HepG2 (cell line): ENCODE data around the gene CNTD1. TPM values are rescaled to one million over a fixed set of nuclear protein-coding genes. Genes with fewer than 3 reads are reported as not detected.

Experiments
- AFF4 ChIP-seq: sonication (generic); formaldehyde crosslinking; IDR thresholded peaks from 2 replicates; pipeline ENCODE4 v1.4.0; 2020; ENCODE audit warnings: missing genetic modification reagents
- ATAD3A ChIP-seq: sonication (generic); formaldehyde crosslinking; IDR thresholded peaks from 2 replicates; pipeline ENCODE4 v1.4.0; 2020; ENCODE audit warnings: missing genetic modification reagents
- ATM ChIP-seq: fragments of 450-650 bp; IDR thresholded peaks from 2 replicates; pipeline ENCODE4 v1.7.1; 2017; ENCODE audit warnings: mild to moderate bottlenecking, borderline replicate concordance
- CEBPB ChIP-seq: IDR thresholded peaks from 2 replicates; pipeline ENCODE4 v1.6.1; 2011; ENCODE audit warnings: low read depth, low read length, improper control_type of control experiment, borderline replicate concordance
- CREBL2 ChIP-seq: sonication (generic); formaldehyde crosslinking; IDR thresholded peaks from 2 replicates; pipeline ENCODE4 v1.8.1; 2023; ENCODE audit warnings: missing genetic modification reagents, mild to moderate bottlenecking, borderline replicate concordance
- CSRNP2 ChIP-seq: sonication (generic); formaldehyde crosslinking; conservative IDR thresholded peaks from 2 replicates; pipeline ENCODE4 v1.8.0; 2022; ENCODE audit warnings: low read depth, missing genetic modification reagents
- ELF1 ChIP-seq: sonication (generic); formaldehyde crosslinking; IDR thresholded peaks from 2 replicates; pipeline ENCODE4 v1.4.0; 2020; ENCODE audit warnings: missing genetic modification reagents
- GTF2F1 ChIP-seq: fragments of 150-350 bp; IDR thresholded peaks from 2 replicates; pipeline ENCODE4 v1.6.1; 2014; ENCODE audit warnings: low read length
- HNRNPK ChIP-seq: fragments of 200-400 bp; formaldehyde crosslinking; IDR thresholded peaks from 2 replicates; pipeline ENCODE4 v1.6.1; 2018; ENCODE audit warnings: low read length, low read depth, moderate library complexity, mild to moderate bottlenecking; ENCODE audit not compliant: poor library complexity, severe bottlenecking
- MED13 ChIP-seq: sonication (generic); formaldehyde crosslinking; IDR thresholded peaks from 2 replicates; pipeline ENCODE4 v1.5.0; 2020; ENCODE audit warnings: missing genetic modification reagents
- MTA3 ChIP-seq: sonication (generic); formaldehyde crosslinking; IDR thresholded peaks from 2 replicates; pipeline ENCODE4 v1.4.0; 2020; ENCODE audit warnings: missing genetic modification reagents
- PAF1 ChIP-seq: IDR thresholded peaks from 2 replicates; pipeline ENCODE4 v1.6.1; 2016; ENCODE audit warnings: missing genetic modification reagents, missing compliant biosample characterization
- PAX8 ChIP-seq: sonication (generic); formaldehyde crosslinking; IDR thresholded peaks from 2 replicates; pipeline ENCODE4 v1.8.0; 2022; ENCODE audit warnings: mild to moderate bottlenecking, missing genetic modification reagents, borderline replicate concordance
- PBX2 ChIP-seq: IDR thresholded peaks from 2 replicates; pipeline ENCODE4 v1.6.1; 2016; ENCODE audit warnings: control low read depth
- RFX5 ChIP-seq: IDR thresholded peaks from 2 replicates; pipeline ENCODE4 v1.6.1; 2011; ENCODE audit warnings: low read depth, low read length, improper control_type of control experiment
- SAP130 ChIP-seq: IDR thresholded peaks from 2 replicates; pipeline ENCODE4 v1.6.1; 2016; ENCODE audit warnings: low read depth
- TGIF2 ChIP-seq: IDR thresholded peaks from 2 replicates; pipeline ENCODE4 v1.6.1; 2016; ENCODE audit warnings: control low read depth, missing compliant biosample characterization
- XRCC5 ChIP-seq: fragments of 200-400 bp; formaldehyde crosslinking; optimal IDR thresholded peaks from 2 replicates; pipeline ENCODE3; 2017; ENCODE audit warnings: mild to moderate bottlenecking, low read length
- ZKSCAN1 ChIP-seq: fragments of 150-350 bp; IDR thresholded peaks from 2 replicates; pipeline ENCODE4 v1.6.1; 2014; ENCODE audit warnings: low read length
- ZNF234 ChIP-seq: sonication (generic); formaldehyde crosslinking; conservative IDR thresholded peaks from 2 replicates; pipeline ENCODE4 v1.5.1; 2020; ENCODE audit warnings: mild to moderate bottlenecking, missing genetic modification reagents
- ZNF274 ChIP-seq: sonication (generic); formaldehyde crosslinking; IDR thresholded peaks from 2 replicates; pipeline ENCODE4 v1.5.1; 2020; ENCODE audit warnings: mild to moderate bottlenecking, missing genetic modification reagents
- ZNF562 ChIP-seq: sonication (generic); formaldehyde crosslinking; IDR thresholded peaks from 2 replicates; pipeline ENCODE4 v1.8.0; 2022; ENCODE audit warnings: missing genetic modification reagents, borderline replicate concordance
- ZNF607 ChIP-seq: sonication (generic); formaldehyde crosslinking; IDR thresholded peaks from 2 replicates; pipeline ENCODE4 v1.5.1; 2020; ENCODE audit warnings: missing genetic modification reagents, mild to moderate bottlenecking, borderline replicate concordance
- ZNF724P ChIP-seq: sonication (generic); formaldehyde crosslinking; IDR thresholded peaks from 2 replicates; pipeline ENCODE4 v1.8.0; 2022; ENCODE audit warnings: missing genetic modification reagents, borderline replicate concordance
- polyA plus RNA-seq, 8 experiments: library from polyadenylated mRNA; depleted of rRNA in 3 of 8; stranded (reverse) in 7 of 8; unstranded in 1 of 8; fragments of >200 nt; fragmentation: Illumina TruSeq in 4 of 8; extraction: Trizol in 4 of 8; gene quantifications; 2 replicates each; pipeline versions ENCODE4 v1.2.1 to v1.2.3, GENCODE V29; 2011 to 2016; ENCODE audit warnings: low read depth in 4 of 8, missing spikeins in 1 of 8, mixed read lengths in 1 of 8; ENCODE audit not compliant: insufficient read depth in 1 of 8
- total RNA-seq, 5 experiments: library from RNA; depleted of rRNA; stranded (reverse); fragments of >200 nt; fragmentation: Illumina TruSeq; extraction: Trizol; gene quantifications; 2 replicates each; pipeline ENCODE4 v1.2.3, GENCODE V29; 2016; ENCODE audit warnings: low read depth in 1 of 5

Gene CNTD1
- total and polyA plus RNA-seq, 2 of the 13 experiments (the other 11 are each of a cell fraction or from before 2014, with no cell fraction given): 0.11 to 0.15 TPM

GRCh38 chr17:42819939-42820535, 21.4 kb downstream of the CNTD1 start (continued):
- TF ChIP-seq ZNF562 (CRISPR knock-in tag): no peak
- no peak for TF ChIP-seq AFF4 (CRISPR knock-in tag)
- peak; percentile 46; the same call in 1 of the 2 replicates for TF ChIP-seq SAP130 (CRISPR knock-in tag)
- TF ChIP-seq CSRNP2 (CRISPR knock-in tag): no peak
- TF ChIP-seq GTF2F1: no peak
- TF ChIP-seq ZNF274 (CRISPR knock-in tag): no peak
- TF ChIP-seq CEBPB: no peak
- no peak for TF ChIP-seq RFX5
- no peak for TF ChIP-seq CREBL2 (CRISPR knock-in tag)
- no peak for TF ChIP-seq ZKSCAN1
- no peak for TF ChIP-seq ATM
- TF ChIP-seq ZNF724P (CRISPR knock-in tag): no peak
- TF ChIP-seq PAX8 (CRISPR knock-in tag): no peak
- peak; percentile 90 for TF ChIP-seq XRCC5
- no peak for TF ChIP-seq ZNF607
- TF ChIP-seq TGIF2 (CRISPR knock-in tag): no peak
- no peak for TF ChIP-seq ATAD3A (CRISPR knock-in tag)
- peak; percentile 65; the same call in 1 of the 2 replicates for TF ChIP-seq PBX2 (CRISPR knock-in tag)
- no peak for TF ChIP-seq PAF1 (CRISPR knock-in tag)
- no peak for TF ChIP-seq MTA3 (CRISPR knock-in tag)
- TF ChIP-seq ELF1 (CRISPR knock-in tag): no peak
- no peak for TF ChIP-seq ZNF234 (CRISPR knock-in tag)
- no peak for TF ChIP-seq HNRNPK
- TF ChIP-seq MED13 (CRISPR knock-in tag): no peak
